Activated CD4-positive, alpha-beta T cell treated with anti-CD3 and anti-CD28 coated beads, Interleukin-2, amount 50 U/mL, for 24 hours (primary cell): ENCODE results near the gene FOXP1.
A peak's percentile ranks its signal among the peaks of the same experiment; 100 is the strongest.

ENCODE experiments used
- DNase-seq, 2 donors: peaks; one replicate each; pipeline ENCODE4 v3.0.0-alpha.2; 2020; ENCODE audit warnings: low read depth in 1 of 2, low spot score in 1 of 2

Gene FOXP1

GRCh38 chr3:71312461-71312860, 271.1 kb downstream of the FOXP1 start:
- no peak for DNase-seq

- DNase-seq = no peak
These were observed 271.9 kb downstream of the FOXP1 start for GRCh38 chr3:71311661-71312046.

- no peak for DNase-seq
These were observed 272.4 kb downstream of the FOXP1 start for GRCh38 chr3:71310980-71311660.

- DNase-seq = no peak
These were observed 273.1 kb downstream of the FOXP1 start for GRCh38 chr3:71310359-71310979.

DNA sequence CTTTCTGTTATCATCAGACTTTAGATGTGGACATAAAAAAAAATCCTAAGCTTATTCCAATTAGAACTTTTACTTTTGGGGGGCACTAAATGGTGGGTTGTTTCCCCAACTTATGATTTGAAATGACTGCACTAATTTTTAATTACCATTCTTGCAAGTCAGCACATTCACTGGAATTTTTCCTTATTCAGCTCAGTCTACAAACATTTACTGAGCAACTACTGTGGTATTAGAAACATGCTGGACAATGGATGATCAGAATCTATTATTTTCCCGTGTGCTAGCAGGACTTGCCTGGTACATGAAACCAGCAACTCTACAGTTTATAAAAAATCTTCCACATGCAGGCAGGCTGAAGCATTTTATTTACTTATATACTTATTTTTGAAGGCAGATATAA, 273.6 kb downstream of the FOXP1 start:
- no peak for DNase-seq

- no peak for DNase-seq
These were observed 274.2 kb downstream of the FOXP1 start for GRCh38 chr3:71309342-71309741.

GRCh38 chr3:71308836-71309235, 274.7 kb downstream of the FOXP1 start:
- DNase-seq = no peak

- no peak for DNase-seq
These were observed 275.4 kb downstream of the FOXP1 start for GRCh38 chr3:71307991-71308697.

DNA sequence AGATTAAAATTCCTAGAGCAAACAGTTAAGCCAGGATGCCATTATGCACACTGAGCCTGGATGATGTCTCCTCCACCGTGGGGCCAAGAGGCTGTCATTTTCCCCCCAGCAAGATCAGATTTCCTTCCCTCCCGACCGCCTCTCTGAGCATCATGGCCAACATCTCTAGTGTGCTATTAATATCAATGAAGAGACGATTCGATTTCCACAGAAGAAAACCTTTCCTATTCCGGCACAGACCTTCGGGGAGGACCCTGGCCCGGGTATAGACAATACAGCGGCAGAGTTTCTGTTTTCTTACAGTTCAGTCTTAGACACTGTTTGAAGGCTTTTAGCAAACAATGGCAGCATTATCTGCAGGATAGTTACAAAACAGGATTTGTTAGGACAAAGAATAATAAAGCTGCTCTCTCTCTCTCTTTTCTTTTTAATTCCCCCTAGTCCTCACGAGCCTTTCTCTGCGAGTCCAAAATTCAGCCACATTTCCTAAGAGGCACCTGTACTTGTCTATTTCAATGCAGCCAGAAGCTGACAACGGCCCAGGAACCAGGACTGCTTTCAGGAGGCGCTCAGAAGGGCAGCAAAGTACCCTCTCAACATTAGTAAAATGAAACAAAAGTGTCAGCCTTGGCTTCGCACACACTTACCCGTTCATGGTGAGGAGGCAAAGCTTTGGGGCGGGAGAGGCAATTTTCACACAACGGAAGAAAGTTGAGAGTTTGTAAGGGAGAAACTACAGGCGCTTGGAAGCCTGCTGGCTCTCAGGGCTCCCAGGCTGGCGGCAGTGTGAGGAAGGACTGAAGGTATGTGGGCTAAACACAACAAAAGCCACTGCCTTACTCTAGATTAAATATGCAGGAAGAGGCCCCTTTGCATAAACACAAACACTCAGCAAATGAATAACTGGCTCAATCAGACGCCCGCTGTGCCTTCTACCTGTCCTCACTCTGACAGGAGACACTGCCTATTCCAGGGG, 278.0 kb downstream of the FOXP1 start:
- DNase-seq = peak in 1 of 2 donors; percentile 11

DNA sequence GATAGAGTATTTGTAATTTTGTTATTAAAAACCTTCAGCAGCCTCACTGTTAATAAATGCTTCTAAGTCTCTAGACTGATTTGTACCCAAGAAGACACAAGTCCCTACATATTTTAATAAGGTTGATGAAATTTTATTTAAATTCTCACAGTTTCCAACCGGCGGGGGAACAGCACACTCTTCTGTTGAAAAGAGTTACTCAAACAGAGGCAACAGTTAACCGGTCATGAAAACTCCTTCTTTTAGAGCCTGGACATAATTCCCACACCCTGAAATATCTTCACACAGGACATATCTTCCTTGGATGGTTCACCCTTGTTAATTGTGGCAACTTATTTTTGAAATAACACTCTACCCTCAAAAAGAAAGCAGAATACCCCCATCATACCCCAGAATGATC, 278.8 kb downstream of the FOXP1 start:
- no peak for DNase-seq

DNA sequence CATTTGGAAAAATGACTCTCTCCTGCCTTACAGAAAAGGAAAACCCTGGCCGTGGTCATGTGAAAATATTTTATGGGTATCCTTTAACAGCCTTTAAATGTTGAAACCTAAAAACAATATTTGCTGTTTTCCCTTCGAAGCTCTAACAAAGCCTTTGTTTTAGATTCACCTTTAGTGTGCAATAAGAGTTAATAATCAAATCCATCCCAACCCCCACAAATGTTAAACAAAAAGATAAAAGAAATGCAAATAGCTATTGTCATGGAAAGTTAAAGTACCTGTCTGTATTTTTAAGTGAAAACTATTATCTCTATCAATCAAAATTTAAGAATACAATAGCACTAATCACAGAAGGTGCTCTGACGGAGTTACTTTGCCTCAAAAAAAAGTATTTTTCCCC, 279.3 kb downstream of the FOXP1 start:
- DNase-seq = no peak

GRCh38 chr3:71303627-71304200, 279.8 kb downstream of the FOXP1 start:
- DNase-seq = no peak

DNA sequence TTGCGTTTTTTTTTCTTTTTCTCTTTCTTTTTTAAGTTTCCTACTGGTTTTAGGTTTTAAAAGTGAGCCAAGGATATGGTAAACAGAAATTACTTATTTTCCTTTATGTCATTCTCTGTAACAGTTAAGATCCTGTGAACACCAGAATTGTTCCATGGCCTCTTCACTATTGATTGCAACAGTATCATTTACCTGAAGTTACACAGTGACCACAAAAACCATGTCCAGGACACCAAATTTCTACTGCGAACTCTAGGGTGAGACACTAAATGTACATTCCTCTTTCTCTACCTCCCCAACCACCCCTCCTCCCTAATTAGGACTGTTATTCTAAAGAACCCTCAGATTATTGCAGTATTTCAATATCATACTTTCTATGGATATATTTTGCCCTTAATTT, 280.9 kb downstream of the FOXP1 start:
- DNase-seq = no peak

DNA sequence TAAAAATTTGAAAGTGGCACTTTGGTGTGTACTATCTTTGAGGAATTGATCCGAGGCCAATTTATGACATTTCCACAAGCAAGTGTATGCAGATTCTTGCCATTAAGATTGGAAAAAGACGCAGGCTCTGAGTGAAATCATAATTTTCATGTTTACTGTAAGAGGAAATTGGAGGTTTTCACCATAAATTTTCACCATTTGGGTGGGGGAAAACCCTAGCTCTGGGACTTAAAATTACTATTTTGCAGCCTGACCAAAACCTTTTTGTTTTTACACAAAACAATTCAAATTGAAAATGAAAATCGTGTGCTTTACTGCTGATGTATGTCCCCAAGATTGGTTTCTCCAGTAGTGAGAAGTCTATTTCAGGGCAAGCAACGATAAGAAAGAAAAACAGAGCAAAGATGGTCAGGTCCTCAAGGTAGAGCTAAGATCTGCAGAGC, 282.6 kb downstream of the FOXP1 start:
- peak in 1 of 2 donors; percentile 60 for DNase-seq

- DNase-seq = no peak
These were observed 284.4 kb downstream of the FOXP1 start for GRCh38 chr3:71299160-71299559.

DNA sequence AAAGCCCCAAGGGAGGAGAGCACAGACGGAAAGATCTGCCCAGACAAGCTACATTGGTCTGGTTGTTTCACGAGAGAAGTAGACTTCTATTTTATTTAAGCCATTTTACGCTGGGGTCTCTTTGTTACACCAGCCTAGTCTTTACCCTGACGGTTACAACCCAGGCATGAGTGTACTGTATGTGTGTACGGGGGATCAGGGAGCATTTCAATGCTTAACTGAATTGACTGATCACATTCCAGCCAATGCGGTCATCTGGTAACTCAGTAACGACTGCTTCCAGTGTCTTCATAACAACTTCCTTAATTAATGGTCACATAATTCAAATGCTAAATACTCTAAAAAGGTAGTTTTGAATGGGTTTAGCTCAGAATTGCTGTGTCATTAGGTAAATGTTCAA, 288.6 kb downstream of the FOXP1 start:
- DNase-seq = no peak

DNA sequence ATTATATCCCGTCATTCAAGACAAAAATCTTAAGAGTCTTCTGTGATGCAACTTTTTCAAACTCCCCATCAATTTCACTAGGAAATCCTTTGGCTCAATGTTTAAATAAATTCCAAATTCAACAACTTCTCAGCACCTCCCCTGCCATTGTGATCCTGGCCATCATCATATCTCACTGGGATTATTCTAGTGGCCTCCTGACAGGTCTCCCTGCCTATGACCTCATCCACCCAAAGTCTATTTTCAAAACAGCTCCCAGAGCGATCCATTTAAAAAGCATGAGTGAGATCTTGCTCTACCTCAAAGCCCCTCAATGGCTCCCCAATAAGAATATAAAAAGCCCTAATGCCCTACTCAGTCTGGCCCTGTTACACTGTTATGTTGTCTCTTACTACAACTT, 293.2 kb downstream of the FOXP1 start:
- DNase-seq = no peak

DNA sequence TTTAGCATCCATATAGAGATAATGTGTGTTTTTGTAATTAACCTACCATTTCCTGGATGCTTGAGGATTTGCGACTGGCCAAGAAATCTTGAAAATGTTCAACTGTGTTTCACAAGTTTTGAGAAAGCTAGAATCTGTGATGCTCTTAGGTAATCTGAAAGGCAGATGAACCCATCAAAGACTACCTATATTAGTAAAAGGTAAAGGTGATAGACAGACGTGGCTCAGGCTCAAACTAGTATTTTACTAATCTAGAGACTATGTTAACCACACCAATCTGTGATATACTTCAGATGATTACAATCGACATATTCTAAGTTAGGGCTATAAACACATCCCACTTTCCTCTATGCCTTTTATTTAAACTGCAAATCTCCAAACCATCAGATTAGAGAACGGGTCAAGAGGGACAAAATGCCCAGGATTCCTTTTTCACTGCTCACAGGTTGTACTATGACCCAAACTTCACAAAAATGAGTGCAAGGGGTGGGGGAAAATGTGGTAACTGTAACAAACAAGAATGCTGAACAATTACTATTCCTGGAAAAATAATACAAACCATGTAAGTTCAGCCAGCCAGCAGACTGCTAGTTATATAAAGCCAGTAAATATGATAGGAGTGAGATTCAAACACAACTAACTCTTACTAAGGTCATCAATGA, 295.1 kb downstream of the FOXP1 start:
- no peak for DNase-seq

DNA sequence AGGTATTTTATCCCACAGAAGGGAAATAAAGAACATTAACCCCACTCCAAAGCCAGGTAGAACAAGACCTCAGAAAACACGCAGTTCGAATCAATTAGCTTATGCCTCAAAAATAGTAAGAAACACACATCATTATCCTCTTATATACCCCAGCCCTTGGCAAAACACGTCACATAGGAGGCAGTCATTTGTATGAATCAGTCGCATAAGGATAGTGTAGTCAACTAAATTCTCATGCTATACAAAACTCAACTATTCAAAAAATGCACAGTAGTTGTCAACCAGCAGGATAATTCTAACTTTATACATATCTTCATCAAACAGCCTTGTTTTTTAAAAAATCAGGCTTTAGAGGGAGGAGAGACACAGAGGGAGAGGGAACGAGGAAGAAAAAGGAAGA, 298.4 kb downstream of the FOXP1 start:
- no peak for DNase-seq

- no peak for DNase-seq
These were observed 300.6 kb downstream of the FOXP1 start for GRCh38 chr3:71282976-71283375.
